ENCODE results near the gene IGLL5.
"Not testable (repeated sequence)": the region's sequence is repeated elsewhere in the genome, so short reads cannot be mapped to it uniquely, and the experiment has no call there.

The IGLL5 gene

GRCh38 chr22:22906391-22906790 is 18.8 kb downstream of the IGLL5 start:
- H3K36me3 ChIP-seq (ENCODE audit: insufficient read depth, low read length); H2AFZ ChIP-seq (ENCODE audit: low read length); H3K79me2 ChIP-seq (ENCODE audit: insufficient read depth, low read length); H3K9me2 ChIP-seq (replicated peaks; ENCODE audit: low read depth, low read length); H3K9me3 ChIP-seq (ENCODE audit: insufficient read depth, low read depth, low read length); H3F3A ChIP-seq (ENCODE audit: low read depth); H3K4me2 ChIP-seq (ENCODE audit: low read depth, low read length, poor library complexity, severe bottlenecking); H3K9ac ChIP-seq (ENCODE audit: low read depth, low read length, poor library complexity, severe bottlenecking); H3K4me1 ChIP-seq (ENCODE audit: insufficient read depth, low read length, poor library complexity, severe bottlenecking); H4K20me1 ChIP-seq (ENCODE audit: insufficient read depth, low read length, poor library complexity, severe bottlenecking); H3K4me3 ChIP-seq (ENCODE audit: low read length, poor library complexity, severe bottlenecking); H3K27me3 ChIP-seq (ENCODE audit: insufficient read depth, low read length, poor library complexity, severe bottlenecking): not testable (repeated sequence)

GRCh38 chr22:22906907-22907550 is 19.4 kb downstream of the IGLL5 start:
- H2AFZ ChIP-seq (ENCODE audit: low read length) = no peak overlapping the region
- H3K36me3 ChIP-seq (ENCODE audit: insufficient read depth, low read length) = no peaks in the 10 kb centered on the region
- no peaks in the 10 kb centered on the region for H3F3A ChIP-seq (ENCODE audit: low read depth)
- no peaks in the 10 kb centered on the region for H3K4me1 ChIP-seq (ENCODE audit: insufficient read depth, low read length, poor library complexity, severe bottlenecking)
- TF ChIP-seq CTCF (conservative IDR thresholded peaks at IDR 0.05; ENCODE audit: low read length) (no peak), EZH2phosphoT487 (IDR thresholded peaks at IDR 0.05; ENCODE audit: borderline replicate concordance) (no peak)
- H3K9me3 ChIP-seq (ENCODE audit: insufficient read depth, low read depth, low read length) = no peaks in the 10 kb centered on the region
- H3K79me2 ChIP-seq (ENCODE audit: insufficient read depth, low read length) = no peaks in the 10 kb centered on the region
- no peak overlapping the region for H3K4me3 ChIP-seq (ENCODE audit: low read length, poor library complexity, severe bottlenecking)
- no peak overlapping the region for H3K4me2 ChIP-seq (ENCODE audit: low read depth, low read length, poor library complexity, severe bottlenecking)
- no peaks in the 10 kb centered on the region for H4K20me1 ChIP-seq (ENCODE audit: insufficient read depth, low read length, poor library complexity, severe bottlenecking)
- H3K9ac ChIP-seq (ENCODE audit: low read depth, low read length, poor library complexity, severe bottlenecking) = no peak overlapping the region
- H3K9me2 ChIP-seq (replicated peaks; ENCODE audit: low read depth, low read length) = no peaks in the 10 kb centered on the region
- H3K27me3 ChIP-seq (ENCODE audit: insufficient read depth, low read length, poor library complexity, severe bottlenecking) = no peaks in the 10 kb centered on the region

GRCh38 chr22:22907551-22908494 is 20.2 kb downstream of the IGLL5 start:
- Histone ChIP-seq H3F3A (ENCODE audit: low read depth) (no peaks in the 10 kb centered on the region), H3K36me3 (ENCODE audit: insufficient read depth, low read length) (no peaks in the 10 kb centered on the region), H3K4me1 (ENCODE audit: insufficient read depth, low read length, poor library complexity, severe bottlenecking) (no peaks in the 10 kb centered on the region), H3K9ac (ENCODE audit: low read depth, low read length, poor library complexity, severe bottlenecking) (no peak overlapping the region), H3K4me2 (ENCODE audit: low read depth, low read length, poor library complexity, severe bottlenecking) (no peak overlapping the region), H2AFZ (ENCODE audit: low read length) (no peak overlapping the region), H3K79me2 (ENCODE audit: insufficient read depth, low read length) (no peaks in the 10 kb centered on the region), H3K9me2 (replicated peaks; ENCODE audit: low read depth, low read length) (no peaks in the 10 kb centered on the region), H3K4me3 (ENCODE audit: low read length, poor library complexity, severe bottlenecking) (no peak overlapping the region), H3K27me3 (ENCODE audit: insufficient read depth, low read length, poor library complexity, severe bottlenecking) (no peaks in the 10 kb centered on the region), H3K9me3 (ENCODE audit: insufficient read depth, low read depth, low read length) (no peaks in the 10 kb centered on the region), H4K20me1 (ENCODE audit: insufficient read depth, low read length, poor library complexity, severe bottlenecking) (no peaks in the 10 kb centered on the region)
- TF ChIP-seq CTCF (conservative IDR thresholded peaks at IDR 0.05; ENCODE audit: low read length) (no peak), EZH2phosphoT487 (IDR thresholded peaks at IDR 0.05; ENCODE audit: borderline replicate concordance) (no peak)
